Liver (tissue), 9 donors: Measurements from ENCODE around the gene CLIC3. TPM values are rescaled to one million over a fixed set of nuclear protein-coding genes. Genes with fewer than 3 reads are reported as not detected.

Experiments used
- DNase-seq: peaks from one replicate; pipeline ENCODE4 v3.0.0-alpha.2; 2017; ENCODE audit warnings: low spot score
- H3K27ac ChIP-seq, 2 donors: one replicate each; pipeline ENCODE4 v1.7.0; 2013; ENCODE audit warnings: inconsistent platforms in 2 of 2, low read length in 2 of 2, control low read depth in 1 of 2, low read depth in 1 of 2, mild to moderate bottlenecking in 1 of 2
- H3K27me3 ChIP-seq, 4 donors: one replicate each; pipeline versions ENCODE4 v1.6.1 to v1.7.0; 2013; ENCODE audit warnings: low read length in 3 of 4, inconsistent platforms in 1 of 4, mild to moderate bottlenecking in 1 of 4, moderate library complexity in 1 of 4; ENCODE audit not compliant: control insufficient read depth in 4 of 4, insufficient read depth in 4 of 4
- H3K36me3 ChIP-seq, 4 donors: one replicate each; pipeline versions ENCODE4 v1.6.1 to v1.7.0; 2013; ENCODE audit warnings: low read length in 3 of 4, mild to moderate bottlenecking in 3 of 4, low read depth in 1 of 4, moderate library complexity in 1 of 4; ENCODE audit not compliant: control insufficient read depth in 4 of 4, insufficient read depth in 3 of 4
- H3K4me1 ChIP-seq, 4 donors: one replicate each; pipeline versions ENCODE4 v1.6.1 to v1.7.0; 2013; ENCODE audit warnings: low read length in 3 of 4, mild to moderate bottlenecking in 3 of 4, moderate library complexity in 1 of 4; ENCODE audit not compliant: control insufficient read depth in 4 of 4, insufficient read depth in 4 of 4
- H3K4me3 ChIP-seq, 3 donors: one replicate each; pipeline versions ENCODE4 v1.6.1 to v1.7.0; 2013; ENCODE audit warnings: low read length in 3 of 3, control low read depth in 1 of 3, low read depth in 1 of 3, mild to moderate bottlenecking in 1 of 3
- H3K9ac ChIP-seq, 2 donors: one replicate each; pipeline ENCODE4 v1.7.0; 2013; ENCODE audit warnings: low read length in 2 of 2, mild to moderate bottlenecking in 2 of 2, moderate library complexity in 2 of 2, control low read depth in 1 of 2, low read depth in 1 of 2
- H3K9me3 ChIP-seq, 4 donors: one replicate each; pipeline versions ENCODE4 v1.6.1 to v1.7.0; 2013; ENCODE audit warnings: low read length in 3 of 4; ENCODE audit not compliant: control insufficient read depth in 4 of 4
- EGR1 ChIP-seq, 2 donors: IDR thresholded peaks; 2 replicates each; pipeline ENCODE4 v1.6.1; 2016 to 2018; ENCODE audit warnings: antibody characterized with exemption in 2 of 2, low read depth in 2 of 2
- FOXA2 ChIP-seq: IDR thresholded peaks from 2 replicates; pipeline ENCODE4 v1.6.1; 2016; ENCODE audit warnings: antibody characterized with exemption
- JUND ChIP-seq, 2 donors: IDR thresholded peaks; 2 replicates each; pipeline ENCODE4 v1.6.1; 2016; ENCODE audit warnings: antibody characterized with exemption in 2 of 2
- RAD21 ChIP-seq, 2 donors: IDR thresholded peaks; 2 replicates each; pipeline ENCODE4 v1.6.1; 2016; ENCODE audit warnings: antibody characterized with exemption in 2 of 2, mild to moderate bottlenecking in 2 of 2
- RXRA ChIP-seq, 2 donors: IDR thresholded peaks; 2 replicates each; pipeline ENCODE4 v1.6.1; 2017 to 2018; ENCODE audit warnings: antibody characterized with exemption in 2 of 2, mild to moderate bottlenecking in 1 of 2
- SP1 ChIP-seq: IDR thresholded peaks from 2 replicates; pipeline ENCODE4 v1.6.1; 2018; ENCODE audit warnings: antibody characterized with exemption, mild to moderate bottlenecking
- YY1 ChIP-seq: IDR thresholded peaks from 2 replicates; pipeline ENCODE4 v1.6.1; 2016; ENCODE audit warnings: antibody characterized with exemption, mild to moderate bottlenecking
- WGBS: extraction: QIAGEN DNeasy Blood & Tissue Kit; methylation state at CpG from one replicate; pipeline ENCODE4 v1.1.7; 2013; 5-methylcytosine and 5-hydroxymethylcytosine counted together
- polyA plus RNA-seq, 2 donors: library from polyadenylated mRNA; stranded (reverse) in 1 of 2; unstranded in 1 of 2; fragments of 200-250 nt in 1 of 2; fragments of >200 nt in 1 of 2; fragmentation: Nextera tagmentation in 1 of 2; extraction: Ambion mirVana in 1 of 2; gene quantifications; one replicate each; pipeline versions ENCODE4 v1.2.1 to v1.2.3, GENCODE V29; 2013 to 2015
- total RNA-seq, 2 donors: library from RNA; depleted of rRNA; stranded (reverse); fragments of >200 nt; gene quantifications; one replicate each; pipeline ENCODE4 v1.2.3, GENCODE V29; 2014
- TF ChIP-seq, protein P1 (sequence below): IDR thresholded peaks from 2 replicates; pipeline ENCODE4 v1.6.1; 2016; ENCODE audit warnings: antibody characterized with exemption
- TF ChIP-seq, protein P2 (sequence below): IDR thresholded peaks from 2 replicates; pipeline ENCODE4 v1.6.1; 2016; ENCODE audit warnings: antibody characterized with exemption, mild to moderate bottlenecking
- donor health status: healthy.
- donor health status: healthy.
- donor health status: healthy.
- donor health status: healthy.
- donor health status: healthy.

The CLIC3 gene
- total and polyA plus RNA-seq, 4 donors = 0.33 to 0.83 (median 0.40) TPM

DNA sequence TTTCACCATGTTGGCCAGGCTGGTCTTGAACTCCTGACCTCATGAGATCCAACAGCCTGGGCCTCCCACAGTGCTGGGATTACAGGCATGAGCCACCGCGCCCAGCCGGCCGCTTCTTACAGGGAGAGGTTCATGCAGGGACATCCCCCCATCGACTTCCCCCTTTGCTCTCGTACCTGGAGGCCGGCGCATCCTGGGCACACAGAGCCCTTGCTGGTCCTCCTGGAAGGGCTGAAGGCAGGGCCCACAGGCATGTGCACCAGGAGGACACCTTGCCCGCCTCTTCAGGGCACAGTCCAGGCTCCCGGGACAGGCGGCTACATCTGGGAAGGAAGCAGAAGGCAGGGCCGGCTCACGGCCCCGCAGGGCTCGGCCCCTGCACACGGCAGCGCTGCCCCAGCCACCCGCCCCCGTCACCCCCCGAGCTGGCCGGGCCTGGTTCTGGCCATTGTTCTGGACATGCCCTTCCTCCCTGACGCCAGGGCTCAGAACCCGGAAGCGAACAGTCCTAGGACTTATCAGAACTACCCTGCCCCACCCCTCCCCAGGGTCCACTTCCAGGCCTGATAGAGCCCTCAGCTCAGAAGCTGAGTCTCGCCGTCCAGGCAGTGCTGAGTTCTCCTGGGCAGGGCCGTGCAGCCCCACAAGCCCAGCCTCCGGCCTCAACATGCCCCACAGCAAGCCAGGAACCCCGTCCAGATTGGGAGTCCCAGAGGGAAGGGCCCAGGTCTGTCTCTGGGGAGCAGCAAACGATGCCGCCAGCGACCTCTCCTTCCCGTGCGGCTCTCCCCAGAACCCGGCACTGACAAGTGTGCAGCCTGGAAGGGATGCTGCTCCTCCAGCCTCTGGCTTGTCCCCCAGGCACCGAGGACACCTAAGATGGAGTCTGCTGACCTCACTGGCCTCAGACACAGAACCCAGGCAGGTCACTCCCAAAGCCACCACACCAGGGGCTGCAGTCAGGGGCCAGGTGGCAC, 46.7 kb upstream of the CLIC3 start:
- no peak for DNase-seq
- Histone ChIP-seq H3K4me1 (peaks cover 0 to 29% (median 4%) of the 10 kb centered on the region in 4 donors), H3K9me3 (no peaks in the 10 kb centered on the region), H3K36me3 (no peaks in the 10 kb centered on the region), H3K4me3 (no peak overlapping the region), H3K27ac (peak overlapping the region in 1 of 2 donors; percentile 23), H3K27me3 (peaks cover 4 to 22% (median 7%) of the 10 kb centered on the region in 4 donors), H3K9ac (no peak overlapping the region)
- no peak for TF ChIP-seq SP1
- no peak for TF ChIP-seq YY1
- TF ChIP-seq FOXA2 = no peak
- TF ChIP-seq, protein P1, sequence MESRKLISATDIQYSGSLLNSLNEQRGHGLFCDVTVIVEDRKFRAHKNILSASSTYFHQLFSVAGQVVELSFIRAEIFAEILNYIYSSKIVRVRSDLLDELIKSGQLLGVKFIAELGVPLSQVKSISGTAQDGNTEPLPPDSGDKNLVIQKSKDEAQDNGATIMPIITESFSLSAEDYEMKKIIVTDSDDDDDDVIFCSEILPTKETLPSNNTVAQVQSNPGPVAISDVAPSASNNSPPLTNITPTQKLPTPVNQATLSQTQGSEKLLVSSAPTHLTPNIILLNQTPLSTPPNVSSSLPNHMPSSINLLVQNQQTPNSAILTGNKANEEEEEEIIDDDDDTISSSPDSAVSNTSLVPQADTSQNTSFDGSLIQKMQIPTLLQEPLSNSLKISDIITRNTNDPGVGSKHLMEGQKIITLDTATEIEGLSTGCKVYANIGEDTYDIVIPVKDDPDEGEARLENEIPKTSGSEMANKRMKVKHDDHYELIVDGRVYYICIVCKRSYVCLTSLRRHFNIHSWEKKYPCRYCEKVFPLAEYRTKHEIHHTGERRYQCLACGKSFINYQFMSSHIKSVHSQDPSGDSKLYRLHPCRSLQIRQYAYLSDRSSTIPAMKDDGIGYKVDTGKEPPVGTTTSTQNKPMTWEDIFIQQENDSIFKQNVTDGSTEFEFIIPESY = no peak
- no peak for TF ChIP-seq EGR1 (IDR thresholded peaks at IDR 0.05; ENCODE audit: low read depth in 2 of 2)
- no peak for TF ChIP-seq RAD21 (IDR thresholded peaks at IDR 0.05)
- TF ChIP-seq RXRA (IDR thresholded peaks at IDR 0.05) = no peak
- WGBS = 75% methylated on average over 36 of the region's 36 CpGs

DNA sequence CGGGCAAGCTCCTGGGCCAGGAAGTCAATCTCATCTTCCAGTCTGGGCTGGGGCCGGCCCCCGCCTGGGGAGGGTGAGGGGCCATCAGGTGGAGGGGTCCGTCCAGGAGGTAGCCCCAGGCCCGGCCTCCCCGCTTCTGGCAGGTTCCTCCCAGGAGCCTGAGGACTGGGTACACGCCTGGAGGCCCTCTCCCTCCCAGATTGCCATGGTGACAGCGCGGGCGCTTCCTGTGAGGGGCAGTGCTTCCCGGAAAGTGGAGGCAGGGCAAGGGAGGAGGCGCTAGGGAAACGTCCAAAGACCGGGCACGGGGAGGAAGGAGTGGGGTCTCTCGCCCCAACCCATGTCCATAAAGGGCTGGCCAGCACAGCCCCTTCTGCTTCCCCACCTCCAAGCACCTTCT, 44.8 kb upstream of the CLIC3 start:
- DNase-seq = no peak
- Histone ChIP-seq H3K9ac (no peak overlapping the region), H3K9me3 (no peaks in the 10 kb centered on the region), H3K27me3 (peaks cover 0 to 15% (median 4%) of the 10 kb centered on the region in 4 donors), H3K27ac (no peak overlapping the region), H3K4me1 (peaks cover 0 to 21% (median 2%) of the 10 kb centered on the region in 4 donors), H3K4me3 (no peak overlapping the region), H3K36me3 (no peaks in the 10 kb centered on the region)
- TF ChIP-seq JUND (IDR thresholded peaks at IDR 0.05) = no peak
- no peak for TF ChIP-seq FOXA2
- TF ChIP-seq, protein P2, sequence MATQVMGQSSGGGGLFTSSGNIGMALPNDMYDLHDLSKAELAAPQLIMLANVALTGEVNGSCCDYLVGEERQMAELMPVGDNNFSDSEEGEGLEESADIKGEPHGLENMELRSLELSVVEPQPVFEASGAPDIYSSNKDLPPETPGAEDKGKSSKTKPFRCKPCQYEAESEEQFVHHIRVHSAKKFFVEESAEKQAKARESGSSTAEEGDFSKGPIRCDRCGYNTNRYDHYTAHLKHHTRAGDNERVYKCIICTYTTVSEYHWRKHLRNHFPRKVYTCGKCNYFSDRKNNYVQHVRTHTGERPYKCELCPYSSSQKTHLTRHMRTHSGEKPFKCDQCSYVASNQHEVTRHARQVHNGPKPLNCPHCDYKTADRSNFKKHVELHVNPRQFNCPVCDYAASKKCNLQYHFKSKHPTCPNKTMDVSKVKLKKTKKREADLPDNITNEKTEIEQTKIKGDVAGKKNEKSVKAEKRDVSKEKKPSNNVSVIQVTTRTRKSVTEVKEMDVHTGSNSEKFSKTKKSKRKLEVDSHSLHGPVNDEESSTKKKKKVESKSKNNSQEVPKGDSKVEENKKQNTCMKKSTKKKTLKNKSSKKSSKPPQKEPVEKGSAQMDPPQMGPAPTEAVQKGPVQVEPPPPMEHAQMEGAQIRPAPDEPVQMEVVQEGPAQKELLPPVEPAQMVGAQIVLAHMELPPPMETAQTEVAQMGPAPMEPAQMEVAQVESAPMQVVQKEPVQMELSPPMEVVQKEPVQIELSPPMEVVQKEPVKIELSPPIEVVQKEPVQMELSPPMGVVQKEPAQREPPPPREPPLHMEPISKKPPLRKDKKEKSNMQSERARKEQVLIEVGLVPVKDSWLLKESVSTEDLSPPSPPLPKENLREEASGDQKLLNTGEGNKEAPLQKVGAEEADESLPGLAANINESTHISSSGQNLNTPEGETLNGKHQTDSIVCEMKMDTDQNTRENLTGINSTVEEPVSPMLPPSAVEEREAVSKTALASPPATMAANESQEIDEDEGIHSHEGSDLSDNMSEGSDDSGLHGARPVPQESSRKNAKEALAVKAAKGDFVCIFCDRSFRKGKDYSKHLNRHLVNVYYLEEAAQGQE = no peak
- no peak for TF ChIP-seq RXRA (IDR thresholded peaks at IDR 0.05)
- no peak for TF ChIP-seq RAD21 (IDR thresholded peaks at IDR 0.05)
- TF ChIP-seq, protein P1 = no peak
- TF ChIP-seq YY1 = no peak
- no peak for TF ChIP-seq SP1
- WGBS = 52% methylated on average over 16 of the region's 16 CpGs
